HEK293T (cell line): Measurements from ENCODE around the gene APP.

ENCODE experiments used
- ARNT ChIP-seq: fragments of 450-650 bp; IDR thresholded peaks from 2 replicates; pipeline ENCODE4 v1.6.1; 2017; ENCODE audit warnings: mild to moderate bottlenecking
- BHLHE40 ChIP-seq: fragments of 450-650 bp; IDR thresholded peaks from 2 replicates; pipeline ENCODE4 v1.6.1; 2016; ENCODE audit warnings: mild to moderate bottlenecking, moderate library complexity, borderline replicate concordance
- ELF4 ChIP-seq: fragments of 450-650 bp; IDR thresholded peaks from 2 replicates; pipeline ENCODE4 v1.6.1; 2017; ENCODE audit warnings: antibody characterized with exemption
- FOXM1 ChIP-seq: fragments of 450-650 bp; IDR thresholded peaks from 2 replicates; pipeline ENCODE4 v1.6.1; 2017; ENCODE audit warnings: mild to moderate bottlenecking, borderline replicate concordance
- HDGF ChIP-seq: fragments of 450-650 bp; IDR thresholded peaks from 2 replicates; pipeline ENCODE4 v1.6.1; 2017; ENCODE audit warnings: antibody characterized with exemption, borderline replicate concordance
- L3MBTL2 ChIP-seq: fragments of 450-650 bp; conservative IDR thresholded peaks from 2 replicates; pipeline ENCODE4 v1.6.1; 2016; ENCODE audit warnings: mild to moderate bottlenecking
- NFRKB ChIP-seq: fragments of 450-650 bp; IDR thresholded peaks from 2 replicates; pipeline ENCODE4 v1.6.1; 2016; ENCODE audit warnings: mild to moderate bottlenecking, moderate library complexity
- PKNOX1 ChIP-seq: fragments of 450-650 bp; IDR thresholded peaks from 2 replicates; pipeline ENCODE4 v1.6.1; 2016
- SP1 ChIP-seq: fragments of 450-650 bp; IDR thresholded peaks from 2 replicates; pipeline ENCODE4 v1.6.1; 2017
- SUZ12 ChIP-seq: fragments of 450-650 bp; IDR thresholded peaks from 2 replicates; pipeline ENCODE4 v1.6.1; 2016; ENCODE audit warnings: mild to moderate bottlenecking
- ZNF384 ChIP-seq: fragments of 450-650 bp; IDR thresholded peaks from 2 replicates; pipeline ENCODE4 v1.6.1; 2016

DNA sequence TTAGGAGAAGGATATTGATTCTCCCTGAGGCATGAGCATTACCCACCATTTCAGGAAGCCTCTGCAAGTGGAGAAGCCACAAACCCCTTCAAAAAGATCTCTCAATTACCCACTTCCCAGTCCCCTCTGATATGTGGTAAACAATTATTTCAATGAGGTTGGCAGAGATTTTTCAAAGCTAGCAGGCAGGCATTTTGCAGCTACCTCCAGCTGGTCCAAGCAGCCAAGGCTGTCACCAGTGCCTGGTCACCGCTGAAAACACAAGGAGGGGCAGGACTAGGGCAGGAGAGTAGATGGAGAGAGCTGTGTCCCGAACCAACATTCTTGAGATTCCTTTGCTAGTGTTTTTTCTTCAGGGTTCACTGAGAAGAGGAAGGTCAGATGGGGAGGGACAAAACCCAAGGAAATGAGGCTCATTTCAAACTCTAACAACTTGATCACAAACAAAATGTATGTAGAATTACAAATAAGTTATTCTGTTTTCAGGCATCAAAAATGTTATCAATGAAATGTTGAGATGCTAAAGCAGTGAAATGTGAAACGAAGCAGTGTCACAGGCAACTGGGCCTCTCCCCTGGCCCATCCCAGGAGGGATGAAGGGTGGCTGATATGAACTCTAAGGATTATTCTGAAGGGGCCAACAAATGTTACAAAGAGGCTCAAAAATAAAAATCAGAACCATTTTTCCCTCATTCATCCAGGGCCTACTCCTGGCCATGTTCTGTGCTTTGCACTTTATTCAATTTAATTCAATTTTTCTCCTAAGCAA is 22.3 kb downstream of the APP start:
- TF ChIP-seq BHLHE40: no peak
- TF ChIP-seq HDGF: no peak
- TF ChIP-seq ZNF384: no peak
- no peak for TF ChIP-seq SP1
- no peak for TF ChIP-seq FOXM1
- TF ChIP-seq NFRKB: no peak
- TF ChIP-seq ELF4: no peak
- TF ChIP-seq PKNOX1: no peak
- TF ChIP-seq ARNT: no peak
- no peak for TF ChIP-seq SUZ12
- TF ChIP-seq L3MBTL2: no peak
